ENCODE measurements around the gene SLC35F3.

DNA sequence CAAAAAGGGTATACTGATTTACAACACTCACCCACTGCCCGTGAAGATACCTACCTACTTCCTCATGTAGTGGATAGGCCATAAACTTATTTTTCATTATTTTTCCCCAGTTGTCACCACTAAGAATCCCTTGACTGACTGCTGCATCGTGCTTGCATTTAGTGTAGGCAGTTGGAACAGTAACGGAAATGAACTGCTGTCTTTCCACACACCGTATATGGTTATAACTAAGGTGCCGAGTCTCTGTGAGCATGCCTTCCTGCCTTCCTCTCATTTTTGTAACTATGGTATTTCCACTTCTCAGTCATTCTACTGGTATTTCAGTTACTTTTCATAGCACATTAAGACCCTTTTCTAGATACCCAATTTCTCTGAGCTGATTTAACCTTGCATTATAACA is 36.4 kb downstream of the SLC35F3 start:
- TF ChIP-seq, protein P1, sequence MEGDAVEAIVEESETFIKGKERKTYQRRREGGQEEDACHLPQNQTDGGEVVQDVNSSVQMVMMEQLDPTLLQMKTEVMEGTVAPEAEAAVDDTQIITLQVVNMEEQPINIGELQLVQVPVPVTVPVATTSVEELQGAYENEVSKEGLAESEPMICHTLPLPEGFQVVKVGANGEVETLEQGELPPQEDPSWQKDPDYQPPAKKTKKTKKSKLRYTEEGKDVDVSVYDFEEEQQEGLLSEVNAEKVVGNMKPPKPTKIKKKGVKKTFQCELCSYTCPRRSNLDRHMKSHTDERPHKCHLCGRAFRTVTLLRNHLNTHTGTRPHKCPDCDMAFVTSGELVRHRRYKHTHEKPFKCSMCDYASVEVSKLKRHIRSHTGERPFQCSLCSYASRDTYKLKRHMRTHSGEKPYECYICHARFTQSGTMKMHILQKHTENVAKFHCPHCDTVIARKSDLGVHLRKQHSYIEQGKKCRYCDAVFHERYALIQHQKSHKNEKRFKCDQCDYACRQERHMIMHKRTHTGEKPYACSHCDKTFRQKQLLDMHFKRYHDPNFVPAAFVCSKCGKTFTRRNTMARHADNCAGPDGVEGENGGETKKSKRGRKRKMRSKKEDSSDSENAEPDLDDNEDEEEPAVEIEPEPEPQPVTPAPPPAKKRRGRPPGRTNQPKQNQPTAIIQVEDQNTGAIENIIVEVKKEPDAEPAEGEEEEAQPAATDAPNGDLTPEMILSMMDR (IDR thresholded peaks at IDR 0.05) = no peak
- no peak for TF ChIP-seq POLR2A (IDR thresholded peaks at IDR 0.05)

Measured in Peyer's patch (tissue), 4 donors.